HepG2 (cell line): ENCODE results near the gene BCO1. TPM values are rescaled to one million over a fixed set of nuclear protein-coding genes. Genes with fewer than 3 reads are reported as not detected.

ENCODE experiments used
- ADNP ChIP-seq: sonication (generic); formaldehyde crosslinking; IDR thresholded peaks from 2 replicates; pipeline ENCODE4 v1.4.0; 2020; ENCODE audit warnings: missing genetic modification reagents
- ATF1 ChIP-seq: IDR thresholded peaks from 2 replicates; pipeline ENCODE4 v1.6.1; 2016; ENCODE audit warnings: mild to moderate bottlenecking, control low read depth
- CEBPZ ChIP-seq: IDR thresholded peaks from 2 replicates; pipeline ENCODE4 v1.6.1; 2012; ENCODE audit warnings: low read length, improper control_type of control experiment
- CHCHD3 ChIP-seq: sonication (generic); formaldehyde crosslinking; IDR thresholded peaks from 2 replicates; pipeline ENCODE4 v1.8.0; 2022; ENCODE audit warnings: mild to moderate bottlenecking, missing genetic modification reagents, moderate library complexity
- IRF2 ChIP-seq: IDR thresholded peaks from 2 replicates; pipeline ENCODE4 v1.6.1; 2018; ENCODE audit warnings: missing genetic modification reagents, missing compliant biosample characterization
- KDM1A ChIP-seq: IDR thresholded peaks from 2 replicates; pipeline ENCODE4 v1.6.1; 2016; ENCODE audit warnings: missing compliant biosample characterization
- KDM2A ChIP-seq: sonication (generic); formaldehyde crosslinking; IDR thresholded peaks from 2 replicates; pipeline ENCODE4 v1.4.0; 2020; ENCODE audit warnings: low read depth, missing genetic modification reagents, borderline replicate concordance
- MTA1 ChIP-seq: sonication (generic); formaldehyde crosslinking; IDR thresholded peaks from 2 replicates; pipeline ENCODE4 v1.4.0; 2020; ENCODE audit warnings: missing genetic modification reagents, mild to moderate bottlenecking, borderline replicate concordance
- NCOA5 ChIP-seq: sonication (generic); formaldehyde crosslinking; IDR thresholded peaks from 2 replicates; pipeline ENCODE4 v1.4.0; 2020; ENCODE audit warnings: missing genetic modification reagents
- NFE2 ChIP-seq: sonication (generic); formaldehyde crosslinking; IDR thresholded peaks from 2 replicates; pipeline ENCODE4 v1.4.0; 2020; ENCODE audit warnings: missing genetic modification reagents
- PBX2 ChIP-seq: IDR thresholded peaks from 2 replicates; pipeline ENCODE4 v1.6.1; 2016; ENCODE audit warnings: control low read depth
- PRMT3 ChIP-seq: sonication (generic); formaldehyde crosslinking; IDR thresholded peaks from 2 replicates; pipeline ENCODE4 v1.8.1; 2022; ENCODE audit warnings: low read depth, mild to moderate bottlenecking, moderate library complexity, missing genetic modification reagents, borderline replicate concordance
- RNF219 ChIP-seq: sonication (generic); formaldehyde crosslinking; IDR thresholded peaks from 2 replicates; pipeline ENCODE4 v1.5.0; 2020; ENCODE audit warnings: mild to moderate bottlenecking, missing genetic modification reagents
- SMYD3 ChIP-seq: sonication (generic); formaldehyde crosslinking; IDR thresholded peaks from 2 replicates; pipeline ENCODE4 v1.8.1; 2023; ENCODE audit warnings: mild to moderate bottlenecking, missing genetic modification reagents
- TERF1 ChIP-seq: sonication (generic); formaldehyde crosslinking; IDR thresholded peaks from 2 replicates; pipeline ENCODE4 v1.8.0; 2022; ENCODE audit warnings: mild to moderate bottlenecking, missing genetic modification reagents, moderate library complexity
- ZEB1 ChIP-seq: IDR thresholded peaks from 2 replicates; pipeline ENCODE4 v1.6.1; 2012; ENCODE audit warnings: mild to moderate bottlenecking, low read depth, inconsistent platforms; ENCODE audit not compliant: insufficient replicate concordance
- ZFY ChIP-seq: sonication (generic); formaldehyde crosslinking; IDR thresholded peaks from 2 replicates; pipeline ENCODE4 v1.4.0; 2020; ENCODE audit warnings: missing genetic modification reagents
- ZFYVE20 ChIP-seq: sonication (generic); formaldehyde crosslinking; IDR thresholded peaks from 2 replicates; pipeline ENCODE4 v1.8.0; 2023; ENCODE audit warnings: low read depth, mild to moderate bottlenecking, moderate library complexity, missing genetic modification reagents, borderline replicate concordance
- ZNF432 ChIP-seq: sonication (generic); formaldehyde crosslinking; IDR thresholded peaks from 2 replicates; pipeline ENCODE4 v1.5.0; 2020; ENCODE audit warnings: missing genetic modification reagents, mild to moderate bottlenecking, borderline replicate concordance
- ZNF451 ChIP-seq: sonication (generic); formaldehyde crosslinking; IDR thresholded peaks from 2 replicates; pipeline ENCODE4 v1.5.0; 2020; ENCODE audit warnings: mild to moderate bottlenecking, missing genetic modification reagents
- ZNF660 ChIP-seq: sonication (generic); formaldehyde crosslinking; IDR thresholded peaks from 2 replicates; pipeline ENCODE4 v1.5.1; 2020; ENCODE audit warnings: mild to moderate bottlenecking, low read depth, missing genetic modification reagents, borderline replicate concordance
- ZNF740 ChIP-seq: sonication (generic); formaldehyde crosslinking; IDR thresholded peaks from 2 replicates; pipeline ENCODE4 v1.4.0; 2020; ENCODE audit warnings: missing genetic modification reagents
- ZNF777 ChIP-seq: sonication (generic); formaldehyde crosslinking; IDR thresholded peaks from 2 replicates; pipeline ENCODE4 v1.4.0; 2020; ENCODE audit warnings: missing genetic modification reagents
- polyA plus RNA-seq, 8 experiments: library from polyadenylated mRNA; depleted of rRNA in 3 of 8; stranded (reverse) in 7 of 8; unstranded in 1 of 8; fragments of >200 nt; fragmentation: Illumina TruSeq in 4 of 8; extraction: Trizol in 4 of 8; gene quantifications; 2 replicates each; pipeline versions ENCODE4 v1.2.1 to v1.2.3, GENCODE V29; 2011 to 2016; ENCODE audit warnings: low read depth in 4 of 8, missing spikeins in 1 of 8, mixed read lengths in 1 of 8; ENCODE audit not compliant: insufficient read depth in 1 of 8
- total RNA-seq, 5 experiments: library from RNA; depleted of rRNA; stranded (reverse); fragments of >200 nt; fragmentation: Illumina TruSeq; extraction: Trizol; gene quantifications; 2 replicates each; pipeline ENCODE4 v1.2.3, GENCODE V29; 2016; ENCODE audit warnings: low read depth in 1 of 5

The BCO1 gene
- total and polyA plus RNA-seq, 2 of the 13 experiments (the other 11 are each of a cell fraction or from before 2014, with no cell fraction given), result 0.11 TPM; not detected in 1

- TF ChIP-seq ZNF451 (CRISPR knock-in tag), result peak; percentile 90
- peak; percentile 96 for TF ChIP-seq ZNF777 (CRISPR knock-in tag)
- 0 out of 2 replicates have a peak, but pooled peaks have one; percentile 61 for TF ChIP-seq ZNF740 (CRISPR knock-in tag)
- TF ChIP-seq CEBPZ, result no peak
- TF ChIP-seq KDM1A (CRISPR knock-in tag), result peak; percentile 75; the same call in 1 of the 2 replicates
- no peak for TF ChIP-seq ZFYVE20 (CRISPR knock-in tag)
- peak; percentile 45; the same call in 1 of the 2 replicates for TF ChIP-seq PRMT3
- no peak for TF ChIP-seq RNF219 (CRISPR knock-in tag)
- peak; percentile 89 for TF ChIP-seq IRF2 (CRISPR knock-in tag)
- no peak for TF ChIP-seq ZNF432 (CRISPR knock-in tag)
- TF ChIP-seq NCOA5 (CRISPR knock-in tag), result no peak
- TF ChIP-seq NFE2, result no peak
- no peak for TF ChIP-seq CHCHD3 (CRISPR knock-in tag)
- TF ChIP-seq ZEB1, result peak; percentile 22
- peak; percentile 69; the same call in 1 of the 2 replicates for TF ChIP-seq SMYD3 (CRISPR knock-in tag)
- TF ChIP-seq TERF1 (CRISPR knock-in tag), result no peak
- no peak for TF ChIP-seq PBX2 (CRISPR knock-in tag)
- TF ChIP-seq ZFY (CRISPR knock-in tag), result peak; percentile 72; the same call in 1 of the 2 replicates
- TF ChIP-seq KDM2A (CRISPR knock-in tag), result peak; percentile 97
- no peak for TF ChIP-seq ADNP (CRISPR knock-in tag)
- TF ChIP-seq ATF1 (CRISPR knock-in tag), result peak; percentile 98
- no peak for TF ChIP-seq ZNF660
- TF ChIP-seq MTA1 (CRISPR knock-in tag), result peak; percentile 82; the same call in 1 of the 2 replicates
These were observed 76.2 kb downstream of the BCO1 start, which contains the start of gene GAN (continued) for GRCh38 chr16:81314603-81315270.
